Hepatocyte (in vitro differentiated cells): ENCODE results near the gene ARHGAP26. TPM values are rescaled to one million over a fixed set of nuclear protein-coding genes. Genes with fewer than 3 reads are reported as not detected.

Experiments
- DNase-seq: peaks from one replicate; pipeline ENCODE4 v3.0.0-alpha.2; 2016; ENCODE audit warnings: low spot score
- H2AFZ ChIP-seq: fragments of 200-600 bp; sonication (generic); 2 replicates; pipeline ENCODE4 v1.6.0; 2016; ENCODE audit warnings: antibody characterized with exemption, mild to moderate bottlenecking
- H3K27ac ChIP-seq: fragments of 200-600 bp; sonication (generic); 2 replicates; pipeline ENCODE4 v1.5.1; 2016; ENCODE audit warnings: mild to moderate bottlenecking
- H3K27me3 ChIP-seq: fragments of 200-600 bp; sonication (generic); 2 replicates; pipeline ENCODE4 v1.6.1; 2016
- H3K36me3 ChIP-seq: fragments of 200-600 bp; sonication (generic); replicated peaks from 2 replicates; pipeline ENCODE4 v1.5.1; 2016; ENCODE audit warnings: low read depth; ENCODE audit not compliant: insufficient read depth
- H3K4me1 ChIP-seq: fragments of 200-600 bp; sonication (generic); 2 replicates; pipeline ENCODE4 v1.5.1; 2016; ENCODE audit warnings: mild to moderate bottlenecking, moderate library complexity; ENCODE audit not compliant: insufficient read depth
- H3K4me2 ChIP-seq: fragments of 200-600 bp; sonication (generic); 2 replicates; pipeline ENCODE4 v1.6.0; 2016
- H3K4me3 ChIP-seq: fragments of 200-600 bp; sonication (generic); 2 replicates; pipeline ENCODE4 v1.5.1; 2016; ENCODE audit warnings: mild to moderate bottlenecking
- H3K79me2 ChIP-seq: fragments of 200-600 bp; sonication (generic); 2 replicates; pipeline ENCODE4 v1.6.0; 2017; ENCODE audit warnings: mild to moderate bottlenecking
- H3K9me2 ChIP-seq: fragments of 200-600 bp; sonication (generic); replicated peaks from 2 replicates; pipeline ENCODE4 v1.6.0; 2017; ENCODE audit warnings: mild to moderate bottlenecking; ENCODE audit not compliant: insufficient read depth
- H3K9me3 ChIP-seq: fragments of 200-600 bp; sonication (generic); 2 replicates; pipeline ENCODE4 v1.5.1; 2016; ENCODE audit warnings: low read depth, mild to moderate bottlenecking
- H4K20me1 ChIP-seq: fragments of 200-600 bp; sonication (generic); 2 replicates; pipeline ENCODE4 v1.6.0; 2016; ENCODE audit warnings: mild to moderate bottlenecking; ENCODE audit not compliant: insufficient read depth, poor library complexity, severe bottlenecking
- CTCF ChIP-seq: fragments of 200-600 bp; sonication (generic); IDR thresholded peaks from 2 replicates; pipeline ENCODE4 v1.5.1; 2016; ENCODE audit warnings: antibody characterized with exemption, mild to moderate bottlenecking; ENCODE audit not compliant: poor library complexity
- EZH2 ChIP-seq: fragments of 200-600 bp; sonication (generic); IDR thresholded peaks from 2 replicates; pipeline ENCODE4 v1.6.1; 2016; ENCODE audit warnings: antibody characterized with exemption, mild to moderate bottlenecking, borderline replicate concordance
- EZH2phosphoT487 ChIP-seq: fragments of 200-600 bp; sonication (generic); IDR thresholded peaks from one replicate; pipeline ENCODE4 v1.6.1; 2018; ENCODE audit warnings: antibody characterized with exemption, mild to moderate bottlenecking, low read depth, moderate library complexity; ENCODE audit not compliant: unreplicated experiment, severe bottlenecking
- WGBS: methylation state at CpG from one replicate; pipeline ENCODE4 v1.1.6; 2016; ENCODE audit warnings: low lambda C conversion rate; ENCODE audit errors: missing lambda C conversion rate; 5-methylcytosine and 5-hydroxymethylcytosine counted together
- polyA plus RNA-seq: library from polyadenylated mRNA; unstranded; fragments of >200 nt; fragmentation: Nextera tagmentation; extraction: Ambion mirVana; gene quantifications from 2 replicates; pipeline ENCODE4 v1.2.1, GENCODE V29; 2016
- total RNA-seq: library from RNA; depleted of rRNA; stranded (reverse); fragments of >200 nt; gene quantifications from 2 replicates; pipeline ENCODE4 v1.2.3, GENCODE V29; 2014

Gene ARHGAP26
- total and polyA plus RNA-seq, 2 experiments from 2014 or later = 16.5 to 19.8 TPM

- Histone ChIP-seq H3K27ac (no peak overlapping the region), H3K79me2 (no peaks in the 10 kb centered on the region), H3K4me1 (no peaks in the 10 kb centered on the region), H3K4me2 (no peak overlapping the region), H3K27me3 (no peaks in the 10 kb centered on the region), H3K36me3 (no peaks in the 10 kb centered on the region), H3K9me3 (no peaks in the 10 kb centered on the region), H3K4me3 (no peak overlapping the region), H3K9me2 (no peaks in the 10 kb centered on the region), H4K20me1 (no peaks in the 10 kb centered on the region), H2AFZ (no peak overlapping the region)
- TF ChIP-seq CTCF = no peak
- no peak for TF ChIP-seq EZH2phosphoT487
- no peak for TF ChIP-seq EZH2
- DNase-seq = no peak
- 95% methylated on average over 3 of the region's 3 CpGs for WGBS
These were observed 168.8 kb downstream of the ARHGAP26 start for GRCh38 chr5:142939006-142939405.

DNA sequence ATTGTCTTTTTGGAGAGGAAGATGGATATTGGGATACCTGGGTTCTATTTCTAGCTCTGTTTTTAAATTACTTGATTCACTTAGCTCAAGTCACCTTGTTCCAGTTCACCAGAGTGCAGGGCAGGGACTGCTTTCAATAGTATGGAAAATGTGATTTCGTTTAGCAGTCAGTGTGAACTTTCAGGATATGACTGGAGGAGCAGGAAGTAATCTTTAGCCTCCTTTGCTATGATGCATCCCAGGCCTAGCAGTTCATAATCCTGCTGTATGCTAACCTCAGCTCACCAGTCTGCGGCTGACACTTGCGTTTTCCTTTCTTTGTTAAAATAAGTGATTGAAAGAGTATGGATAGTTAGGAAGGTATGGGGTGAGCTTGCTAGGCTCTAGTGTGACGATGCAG lies 169.7 kb downstream of the ARHGAP26 start:
- Histone ChIP-seq H3K9me3 (no peaks in the 10 kb centered on the region), H2AFZ (no peak overlapping the region), H3K4me1 (no peaks in the 10 kb centered on the region), H3K36me3 (no peaks in the 10 kb centered on the region), H3K79me2 (no peaks in the 10 kb centered on the region), H3K9me2 (no peaks in the 10 kb centered on the region), H4K20me1 (no peaks in the 10 kb centered on the region), H3K4me2 (no peak overlapping the region), H3K27ac (no peak overlapping the region), H3K27me3 (no peaks in the 10 kb centered on the region), H3K4me3 (no peak overlapping the region)
- 82% methylated on average over 4 of the region's 4 CpGs for WGBS
- no peak for TF ChIP-seq CTCF
- no peak for DNase-seq

DNA sequence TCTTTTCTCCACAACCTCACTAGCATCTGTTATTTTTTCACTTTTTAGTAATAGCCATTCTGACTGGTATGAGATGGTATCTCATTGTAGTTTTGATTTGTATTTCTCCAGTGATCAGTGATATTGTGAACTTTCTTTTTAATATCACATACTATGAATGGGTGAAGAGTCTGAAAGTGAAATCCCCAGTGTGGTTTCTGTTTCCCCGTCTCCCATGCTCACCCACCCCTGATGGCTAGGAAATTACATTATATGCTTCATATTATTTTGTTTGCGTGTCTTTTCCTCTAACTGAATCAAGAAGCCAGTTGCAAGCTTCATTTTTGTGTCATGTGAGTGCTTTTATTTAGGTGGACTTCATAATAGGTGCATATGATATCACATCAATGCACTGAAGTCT lies 171.1 kb downstream of the ARHGAP26 start:
- WGBS = 90% methylated on average over 2 of the region's 2 CpGs
- Histone ChIP-seq H3K79me2 (no peaks in the 10 kb centered on the region), H3K27me3 (no peaks in the 10 kb centered on the region), H3K9me2 (no peaks in the 10 kb centered on the region), H3K4me3 (no peak overlapping the region), H3K4me2 (no peak overlapping the region), H3K4me1 (no peaks in the 10 kb centered on the region), H3K27ac (no peak overlapping the region), H3K9me3 (no peaks in the 10 kb centered on the region), H4K20me1 (no peaks in the 10 kb centered on the region), H3K36me3 (no peaks in the 10 kb centered on the region), H2AFZ (no peak overlapping the region)
- TF ChIP-seq EZH2phosphoT487 = no peak
- TF ChIP-seq EZH2 = no peak
- TF ChIP-seq CTCF = no peak
- DNase-seq = no peak

DNA sequence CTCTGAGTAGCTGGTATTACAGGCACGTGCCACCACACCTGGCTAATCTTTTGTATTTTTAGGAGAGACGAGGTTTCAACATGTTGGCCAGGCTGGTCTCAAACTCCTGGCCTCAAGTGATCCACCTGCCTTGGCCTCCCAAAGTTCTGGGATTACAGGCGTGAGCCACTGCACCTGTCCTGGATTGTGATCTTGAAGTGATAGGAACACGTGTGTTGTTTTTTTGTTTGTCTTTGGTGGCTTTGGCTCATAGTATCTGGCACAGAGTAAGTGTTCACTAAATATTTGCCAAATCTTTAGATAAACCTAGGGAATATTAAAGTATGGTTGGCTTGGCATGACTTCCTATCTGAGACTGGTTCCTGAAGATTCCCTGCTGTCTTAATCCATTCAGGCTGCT lies 172.7 kb downstream of the ARHGAP26 start:
- no peaks in the 10 kb centered on the region for H4K20me1 ChIP-seq
- WGBS = 89% methylated on average over 4 of the region's 4 CpGs
- DNase-seq = no peak
- H3K4me2 ChIP-seq = no peak overlapping the region
- no peaks in the 10 kb centered on the region for H3K9me3 ChIP-seq
- TF ChIP-seq CTCF (no peak), EZH2 (no peak), EZH2phosphoT487 (no peak)
- H3K27ac ChIP-seq = no peak overlapping the region
- no peaks in the 10 kb centered on the region for H3K79me2 ChIP-seq
- H3K27me3 ChIP-seq = no peaks in the 10 kb centered on the region
- H2AFZ ChIP-seq = no peak overlapping the region
- no peaks in the 10 kb centered on the region for H3K9me2 ChIP-seq
- no peaks in the 10 kb centered on the region for H3K36me3 ChIP-seq
- no peaks in the 10 kb centered on the region for H3K4me1 ChIP-seq
- no peak overlapping the region for H3K4me3 ChIP-seq
